Smooth muscle cell (in vitro differentiated cells): ENCODE data around the gene ZCCHC10. TPM values are rescaled to one million over a fixed set of nuclear protein-coding genes. Genes with fewer than 3 reads are reported as not detected.
A peak's percentile ranks its signal among the peaks of the same experiment; 100 is the strongest.

Experiments
- DNase-seq: peaks from one replicate; lab custom pipeline; 2025; ENCODE audit not compliant: unreplicated experiment; lab: John Stamatoyannopoulos, UW
- H2AFZ ChIP-seq: fragments of 200-600 bp; sonication (generic); 2 replicates; pipeline ENCODE4 v1.6.0; 2016; ENCODE audit warnings: antibody characterized with exemption, low read depth, mild to moderate bottlenecking
- H3F3A ChIP-seq: fragments of 200-600 bp; sonication (generic); 2 replicates; pipeline ENCODE4 v1.6.0; 2017; ENCODE audit warnings: antibody characterized with exemption, low read depth
- H3K27ac ChIP-seq: fragments of 200-600 bp; sonication (generic); 2 replicates; pipeline ENCODE4 v1.5.1; 2016; ENCODE audit warnings: low read depth, mild to moderate bottlenecking
- H3K27me3 ChIP-seq: fragments of 200-600 bp; sonication (generic); 2 replicates; pipeline ENCODE4 v1.6.1; 2016; ENCODE audit warnings: low read depth, mild to moderate bottlenecking
- H3K36me3 ChIP-seq: fragments of 200-600 bp; sonication (generic); 2 replicates; pipeline ENCODE4 v1.5.1; 2016; ENCODE audit warnings: low read depth
- H3K4me1 ChIP-seq: fragments of 200-600 bp; sonication (generic); 2 replicates; pipeline ENCODE4 v1.5.1; 2016; ENCODE audit warnings: low read depth
- H3K4me2 ChIP-seq: fragments of 200-600 bp; sonication (generic); 2 replicates; pipeline ENCODE4 v1.6.0; 2016; ENCODE audit warnings: mild to moderate bottlenecking
- H3K4me3 ChIP-seq: fragments of 200-600 bp; sonication (generic); 2 replicates; pipeline ENCODE4 v1.5.1; 2016; ENCODE audit warnings: mild to moderate bottlenecking
- H3K79me2 ChIP-seq: fragments of 200-600 bp; sonication (generic); 2 replicates; pipeline ENCODE4 v1.6.0; 2016; ENCODE audit warnings: low read depth, mild to moderate bottlenecking
- H3K9ac ChIP-seq: fragments of 200-600 bp; sonication (generic); 2 replicates; pipeline ENCODE4 v1.6.0; 2016; ENCODE audit warnings: low read depth
- H3K9me3 ChIP-seq: fragments of 200-600 bp; sonication (generic); replicated peaks from 2 replicates; pipeline ENCODE4 v1.5.1; 2016; ENCODE audit warnings: low read depth
- H4K20me1 ChIP-seq: fragments of 200-600 bp; sonication (generic); 2 replicates; pipeline ENCODE4 v1.6.0; 2016; ENCODE audit warnings: low read depth
- WGBS: methylation state at CpG from one replicate; pipeline ENCODE4 v1.1.7; 2016; ENCODE audit warnings: low lambda C conversion rate; 5-methylcytosine and 5-hydroxymethylcytosine counted together
- polyA plus RNA-seq: library from polyadenylated mRNA; unstranded; fragments of >200 nt; fragmentation: Nextera tagmentation; extraction: Ambion mirVana; gene quantifications from 2 replicates; pipeline ENCODE4 v1.2.1, GENCODE V29; 2016
- small RNA-seq: library from RNA; depleted of rRNA; stranded (forward); fragments of <200 nt; gene quantifications from one replicate; pipeline ENCODE3, GENCODE V24; 2014
- total RNA-seq: library from RNA; depleted of rRNA; stranded (reverse); fragments of >200 nt; gene quantifications from 2 replicates; pipeline ENCODE4 v1.2.3, GENCODE V29; 2014
- TF ChIP-seq, protein P1 (sequence below): fragments of 200-600 bp; sonication (generic); IDR thresholded peaks from 2 replicates; pipeline ENCODE4 v1.5.1; 2017; ENCODE audit warnings: borderline replicate concordance, mild to moderate bottlenecking, antibody characterized with exemption; ENCODE audit not compliant: insufficient read depth, poor library complexity, severe bottlenecking

ZCCHC10 gene
- total and polyA plus RNA-seq, 2 experiments from 2014 or later, result 28.4 to 33.4 TPM

DNA sequence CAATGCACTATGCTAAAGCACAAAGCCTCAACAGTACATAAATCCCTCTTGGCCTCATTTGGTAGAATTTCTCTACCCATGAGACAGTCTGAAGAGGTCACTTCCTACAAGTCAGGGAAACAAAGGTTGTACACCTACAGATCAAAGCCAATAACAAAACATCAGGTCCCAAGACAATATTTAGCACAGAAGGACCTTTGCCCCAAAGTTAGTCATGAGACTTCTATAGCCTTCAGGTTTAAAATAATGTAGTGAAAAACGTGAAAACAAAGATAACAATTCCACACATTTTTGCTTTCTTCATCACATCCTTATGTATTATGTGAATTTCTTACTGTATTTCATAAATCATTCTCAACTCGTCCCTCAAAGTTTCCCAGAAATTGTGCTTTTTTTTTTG is 78.7 kb downstream of the ZCCHC10 start:
- H3F3A ChIP-seq, result peaks cover 16% of the 10 kb centered on the region
- TF ChIP-seq, protein P1, sequence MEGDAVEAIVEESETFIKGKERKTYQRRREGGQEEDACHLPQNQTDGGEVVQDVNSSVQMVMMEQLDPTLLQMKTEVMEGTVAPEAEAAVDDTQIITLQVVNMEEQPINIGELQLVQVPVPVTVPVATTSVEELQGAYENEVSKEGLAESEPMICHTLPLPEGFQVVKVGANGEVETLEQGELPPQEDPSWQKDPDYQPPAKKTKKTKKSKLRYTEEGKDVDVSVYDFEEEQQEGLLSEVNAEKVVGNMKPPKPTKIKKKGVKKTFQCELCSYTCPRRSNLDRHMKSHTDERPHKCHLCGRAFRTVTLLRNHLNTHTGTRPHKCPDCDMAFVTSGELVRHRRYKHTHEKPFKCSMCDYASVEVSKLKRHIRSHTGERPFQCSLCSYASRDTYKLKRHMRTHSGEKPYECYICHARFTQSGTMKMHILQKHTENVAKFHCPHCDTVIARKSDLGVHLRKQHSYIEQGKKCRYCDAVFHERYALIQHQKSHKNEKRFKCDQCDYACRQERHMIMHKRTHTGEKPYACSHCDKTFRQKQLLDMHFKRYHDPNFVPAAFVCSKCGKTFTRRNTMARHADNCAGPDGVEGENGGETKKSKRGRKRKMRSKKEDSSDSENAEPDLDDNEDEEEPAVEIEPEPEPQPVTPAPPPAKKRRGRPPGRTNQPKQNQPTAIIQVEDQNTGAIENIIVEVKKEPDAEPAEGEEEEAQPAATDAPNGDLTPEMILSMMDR, result no peak
- no peak for DNase-seq
- no peaks in the 10 kb centered on the region for H3K36me3 ChIP-seq
- no peaks in the 10 kb centered on the region for H3K9me3 ChIP-seq
- H3K4me1 ChIP-seq, result no peaks in the 10 kb centered on the region
- peaks cover 100% of the 10 kb centered on the region for H4K20me1 ChIP-seq
- H3K4me3 ChIP-seq, result no peak overlapping the region
- H3K9ac ChIP-seq, result no peak overlapping the region
- 51% methylated on average over 2 of the region's 2 CpGs for WGBS
- H3K4me2 ChIP-seq, result no peak overlapping the region
- H2AFZ ChIP-seq, result no peak overlapping the region
- H3K27me3 ChIP-seq, result no peaks in the 10 kb centered on the region
- peaks cover 100% of the 10 kb centered on the region for H3K79me2 ChIP-seq
- peak overlapping the region; percentile 29 for H3K27ac ChIP-seq

Small RNA genes lying within 50 kb of the gene (small RNA-seq; reads per million reads assigned to genes)
- 0.47 reads per million, percentile 16 among the genes with 10 or more reads in this experiment for gene AC113410.1
- 0.13 reads per million for gene AC113410.3
- 0.39 reads per million, percentile 12 among the genes with 10 or more reads in this experiment for gene ATP6V0E1P1
- gene RF00019, result not detected

Other genes starting within 250 kb of the ZCCHC10 start
- gene SEPTIN8, start 249.3 kb downstream of the ZCCHC10 start, total RNA-seq, result 68.1 and 71.5 TPM in 2 replicates
- gene SEPTIN8, start 249.3 kb downstream of the ZCCHC10 start, polyA plus RNA-seq, result 26.3 and 27.6 TPM in 2 replicates
- gene SOWAHA, start 213.2 kb downstream of the ZCCHC10 start, total RNA-seq, result 1.5 and 2.2 TPM in 2 replicates
- 0.43 and 0.71 TPM in 2 replicates for gene SOWAHA, start 213.2 kb downstream of the ZCCHC10 start, polyA plus RNA-seq
- gene SHROOM1, start 195.9 kb downstream of the ZCCHC10 start, total RNA-seq, result 3.0 and 12.0 TPM in 2 replicates
- gene SHROOM1, start 195.9 kb downstream of the ZCCHC10 start, polyA plus RNA-seq, result 5.9 and 10.2 TPM in 2 replicates
- 1.9 and 2.3 TPM in 2 replicates for gene GDF9, start 160.1 kb downstream of the ZCCHC10 start, total RNA-seq
- 0.46 and 0.66 TPM in 2 replicates for gene GDF9, start 160.1 kb downstream of the ZCCHC10 start, polyA plus RNA-seq
- gene UQCRQ, start 159.9 kb downstream of the ZCCHC10 start, total RNA-seq, result 137 and 162 TPM in 2 replicates
- 1,065 and 1,128 TPM in 2 replicates for gene UQCRQ, start 159.9 kb downstream of the ZCCHC10 start, polyA plus RNA-seq
- gene LEAP2, start 152.9 kb downstream of the ZCCHC10 start, total RNA-seq, result 0.27 and 0.45 TPM in 2 replicates
- gene LEAP2, start 152.9 kb downstream of the ZCCHC10 start, polyA plus RNA-seq, result 0.55 and 3.2 TPM in 2 replicates
- 137 TPM in 2 replicates for gene AFF4, start 62.9 kb downstream of the ZCCHC10 start, total RNA-seq
- 27.8 and 43.4 TPM in 2 replicates for gene AFF4, start 62.9 kb downstream of the ZCCHC10 start, polyA plus RNA-seq
- 90.3 and 115 TPM in 2 replicates for gene HSPA4, start 25.5 kb upstream of the ZCCHC10 start, total RNA-seq
- gene HSPA4, start 25.5 kb upstream of the ZCCHC10 start, polyA plus RNA-seq, result 65.1 and 73.2 TPM in 2 replicates